GM12801 (cell line): ENCODE results near the gene MCM6.

ENCODE experiments used
- TF ChIP-seq, protein P1 (sequence below): IDR thresholded peaks from one replicate; pipeline ENCODE4 v1.5.1; 2011; ENCODE audit warnings: control low read depth; ENCODE audit not compliant: insufficient read length; ENCODE audit errors: extremely low read depth

The MCM6 gene

GRCh38 chr2:135904341-135904989 is 28.2 kb upstream of the MCM6 start:
- TF ChIP-seq, protein P1, sequence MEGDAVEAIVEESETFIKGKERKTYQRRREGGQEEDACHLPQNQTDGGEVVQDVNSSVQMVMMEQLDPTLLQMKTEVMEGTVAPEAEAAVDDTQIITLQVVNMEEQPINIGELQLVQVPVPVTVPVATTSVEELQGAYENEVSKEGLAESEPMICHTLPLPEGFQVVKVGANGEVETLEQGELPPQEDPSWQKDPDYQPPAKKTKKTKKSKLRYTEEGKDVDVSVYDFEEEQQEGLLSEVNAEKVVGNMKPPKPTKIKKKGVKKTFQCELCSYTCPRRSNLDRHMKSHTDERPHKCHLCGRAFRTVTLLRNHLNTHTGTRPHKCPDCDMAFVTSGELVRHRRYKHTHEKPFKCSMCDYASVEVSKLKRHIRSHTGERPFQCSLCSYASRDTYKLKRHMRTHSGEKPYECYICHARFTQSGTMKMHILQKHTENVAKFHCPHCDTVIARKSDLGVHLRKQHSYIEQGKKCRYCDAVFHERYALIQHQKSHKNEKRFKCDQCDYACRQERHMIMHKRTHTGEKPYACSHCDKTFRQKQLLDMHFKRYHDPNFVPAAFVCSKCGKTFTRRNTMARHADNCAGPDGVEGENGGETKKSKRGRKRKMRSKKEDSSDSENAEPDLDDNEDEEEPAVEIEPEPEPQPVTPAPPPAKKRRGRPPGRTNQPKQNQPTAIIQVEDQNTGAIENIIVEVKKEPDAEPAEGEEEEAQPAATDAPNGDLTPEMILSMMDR: no peak

DNA sequence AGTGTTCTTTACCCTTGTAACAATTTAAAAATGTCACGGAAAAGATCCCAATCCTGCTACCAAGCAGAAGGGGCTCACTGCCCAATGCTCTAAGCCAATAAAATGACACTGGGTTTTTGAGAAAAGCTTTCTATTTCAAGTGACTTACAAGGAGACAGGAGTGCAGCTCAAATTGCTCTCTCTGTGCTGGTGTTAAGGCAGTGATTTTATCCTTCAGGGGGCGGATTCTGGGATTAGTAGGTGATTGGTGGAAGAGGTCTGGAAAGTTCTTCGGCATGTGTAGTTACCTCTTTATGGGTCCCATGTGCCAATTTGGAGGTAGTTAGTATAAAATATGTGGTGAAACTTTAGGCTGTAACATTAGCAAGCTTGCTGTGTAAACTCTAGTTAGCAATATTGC is 27.4 kb upstream of the MCM6 start:
- TF ChIP-seq, protein P1: no peak

DNA sequence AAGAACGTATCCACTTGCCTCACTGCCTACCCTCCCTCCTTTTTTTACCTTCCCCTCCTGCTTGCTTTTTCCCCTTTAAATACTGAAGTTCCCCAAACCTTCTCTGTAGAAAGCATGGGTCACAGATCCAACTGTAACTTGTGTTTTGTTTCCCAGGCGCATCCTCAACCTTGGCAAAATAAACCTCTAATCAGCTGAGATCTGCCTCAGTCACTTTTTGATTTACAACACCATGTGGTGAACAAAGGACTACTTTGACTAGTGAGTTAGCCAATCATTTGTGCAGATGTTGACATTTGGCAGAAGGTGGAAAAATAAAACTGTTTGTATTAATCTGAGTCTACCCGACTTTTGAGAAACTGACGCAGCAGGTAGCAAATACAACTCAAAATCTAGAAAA is 23.3 kb upstream of the MCM6 start:
- TF ChIP-seq, protein P1: no peak

DNA sequence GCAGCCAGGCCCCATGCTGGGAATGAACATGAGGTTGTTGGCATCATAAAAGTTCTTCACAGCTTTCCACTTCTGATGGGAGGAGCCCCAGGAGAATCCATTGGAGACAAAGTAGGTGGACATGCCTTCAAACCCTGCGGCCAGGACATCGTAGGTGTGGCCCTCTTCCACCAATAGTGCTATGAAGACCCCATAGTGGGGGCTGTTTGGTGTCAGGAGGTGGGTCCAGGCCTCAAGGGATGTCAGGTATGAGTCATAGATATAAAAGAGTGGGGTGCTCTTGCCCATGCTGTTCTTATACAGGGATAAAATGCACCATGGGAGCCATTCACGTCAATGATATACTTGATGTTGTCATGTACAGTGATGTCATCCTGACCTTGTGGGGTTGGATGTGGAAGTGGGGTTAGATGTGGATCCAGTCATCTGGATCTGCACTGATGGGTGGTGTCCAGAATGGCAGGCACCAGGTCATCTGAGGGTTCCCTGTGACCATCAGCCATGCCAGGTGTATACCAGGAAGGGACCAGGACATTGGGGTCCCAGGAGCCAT is 22.1 kb upstream of the MCM6 start:
- TF ChIP-seq, protein P1: no peak

DNA sequence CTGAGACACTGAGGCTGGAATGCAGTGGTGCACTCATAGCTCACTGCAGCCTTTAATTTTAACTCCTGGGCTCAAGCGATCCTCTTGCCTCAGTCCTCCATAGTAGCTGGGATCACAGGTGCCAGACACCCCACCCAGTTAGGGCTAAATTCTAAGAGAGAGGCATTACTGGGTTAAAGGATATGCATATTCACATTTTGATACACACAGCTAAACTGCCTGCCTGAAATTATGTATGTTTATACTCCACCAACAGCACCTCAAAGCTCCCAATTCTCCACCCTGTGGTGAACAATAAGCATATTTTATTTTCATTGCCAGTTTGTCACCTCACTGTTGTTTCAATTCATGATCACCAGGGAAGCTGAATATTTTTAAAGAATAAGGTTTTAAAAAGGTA is 18.7 kb upstream of the MCM6 start:
- TF ChIP-seq, protein P1: no peak

- TF ChIP-seq, protein P1: no peak
Observed at GRCh38 chr2:135893374-135893794, 17.1 kb upstream of the MCM6 start.

DNA sequence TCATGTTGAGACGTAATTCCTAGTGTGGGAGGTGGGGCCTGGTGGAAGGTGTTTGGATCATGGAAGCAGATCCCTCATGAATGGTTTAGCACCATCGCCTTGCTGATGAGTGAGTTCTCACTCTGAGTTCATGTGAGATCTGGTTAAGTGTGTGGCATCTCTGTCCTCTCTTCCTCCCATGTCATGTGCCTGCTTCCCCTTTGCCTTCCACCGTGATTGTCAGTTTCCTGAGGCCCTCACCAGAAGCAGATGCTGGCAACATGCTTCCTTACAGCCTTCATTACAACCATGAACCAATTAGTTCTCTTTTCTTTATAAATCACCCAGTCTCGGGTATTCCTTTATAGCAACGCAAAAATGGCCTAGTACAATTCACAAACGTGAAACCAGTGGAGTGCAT is 14.6 kb upstream of the MCM6 start:
- TF ChIP-seq, protein P1: no peak

DNA sequence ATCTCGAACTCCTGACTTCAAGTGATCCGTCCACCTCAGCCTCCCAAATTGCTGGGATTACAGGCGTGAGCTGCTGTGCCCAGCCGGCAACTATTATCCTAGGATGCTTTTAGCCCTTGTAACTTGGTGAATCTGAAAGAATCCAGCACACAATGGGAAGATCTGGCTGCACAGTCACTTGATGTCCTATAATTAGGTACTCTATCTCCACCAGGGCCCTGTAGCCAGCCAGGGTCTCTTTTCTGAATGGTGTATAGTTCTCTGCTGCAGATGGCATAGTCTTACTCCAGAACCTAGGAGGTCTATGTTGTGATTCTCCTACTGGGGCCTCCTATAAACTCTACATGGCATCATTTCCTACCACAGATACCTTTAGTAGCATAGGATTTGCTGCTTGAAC is 13.9 kb upstream of the MCM6 start:
- TF ChIP-seq, protein P1: no peak
